CD4-positive, alpha-beta T cell (primary cell): ENCODE data around the gene CEP85. TPM values are rescaled to one million over a fixed set of nuclear protein-coding genes. Genes with fewer than 3 reads are reported as not detected.

Experiments
- ATAC-seq: fragments of 200-7000 bp; cut with Tn5 transposase; one replicate; pipeline ENCODE4 v1.10.0; 2022; ENCODE audit warnings: mild to moderate bottlenecking; ENCODE audit not compliant: poor library complexity
- CTCF ChIA-PET: fragments of 350-600 bp; sonication (Branson Sonifier 250); formaldehyde crosslinking; loops from one replicate; lab custom pipeline; 2021; ENCODE audit warnings: antibody characterized with exemption, inconsistent platforms; lab: Charles Lee
- POLR2A ChIA-PET: fragments of 350-600 bp; sonication (Branson Sonifier 250); formaldehyde crosslinking; loops from one replicate; lab custom pipeline; 2021; ENCODE audit warnings: antibody characterized with exemption, inconsistent platforms; lab: Charles Lee
- DNase-seq, 14 experiments: peaks; one replicate each; pipeline ENCODE4 v3.0.0-alpha.2; 2013 to 2020; ENCODE audit warnings: mixed read lengths in 2 of 14
- H3K27ac ChIP-seq, 2 donors: one replicate each; pipeline versions ENCODE4 v1.5.1 to v1.7.0; 2013; ENCODE audit warnings: low read length in 2 of 2, low read depth in 1 of 2, mild to moderate bottlenecking in 1 of 2
- H3K27me3 ChIP-seq, 2 experiments: 1 replicate in 1 of 2; 2 replicates in 1 of 2; pipeline versions ENCODE4 v1.6.1 to v1.7.0; 2013; ENCODE audit warnings: low read length in 2 of 2, control low read depth in 1 of 2, mild to moderate bottlenecking in 1 of 2, moderate library complexity in 1 of 2; ENCODE audit not compliant: insufficient read depth in 2 of 2, control insufficient read depth in 1 of 2
- H3K36me3 ChIP-seq: one replicate; pipeline ENCODE4 v1.6.1; 2013; ENCODE audit warnings: low read length, control low read depth; ENCODE audit not compliant: insufficient read depth
- H3K4me1 ChIP-seq: one replicate; pipeline ENCODE4 v1.6.1; 2013; ENCODE audit warnings: low read length, control low read depth; ENCODE audit not compliant: insufficient read depth
- H3K4me3 ChIP-seq: one replicate; pipeline ENCODE4 v1.5.1; 2013; ENCODE audit warnings: mild to moderate bottlenecking, low read length, moderate library complexity
- H3K9me3 ChIP-seq, 2 experiments: 1 replicate in 1 of 2; 2 replicates in 1 of 2; pipeline versions ENCODE4 v1.6.1 to v1.7.0; 2013; ENCODE audit warnings: low read length in 2 of 2, mild to moderate bottlenecking in 2 of 2, control low read depth in 1 of 2, moderate library complexity in 1 of 2; ENCODE audit not compliant: control insufficient read depth in 1 of 2, insufficient read depth in 1 of 2
- H3K27ac Mint-ChIP-seq: one replicate; pipeline ENCODE4 v1.8.0; 2020; ENCODE audit warnings: mixed read lengths
- H3K27me3 Mint-ChIP-seq: one replicate; pipeline ENCODE4 v1.8.0; 2021; ENCODE audit warnings: mixed read lengths
- H3K36me3 Mint-ChIP-seq: one replicate; pipeline ENCODE4 v1.8.0; 2021; ENCODE audit warnings: low read depth, mixed read lengths
- H3K4me1 Mint-ChIP-seq: one replicate; pipeline ENCODE4 v1.8.0; 2021; ENCODE audit warnings: low read depth, mixed read lengths
- H3K4me3 Mint-ChIP-seq: one replicate; pipeline ENCODE4 v1.8.0; 2020; ENCODE audit warnings: mild to moderate bottlenecking, mixed read lengths
- H3K9me3 Mint-ChIP-seq: one replicate; pipeline ENCODE4 v1.8.0; 2020; ENCODE audit warnings: mixed read lengths
- intact Hi-C, 2 experiments: fragments of 100-400 bp; cut with DNase I in 1 of 2; cut with micrococcal nuclease in 1 of 2; formaldehyde crosslinking; loops; one replicate each; pipeline versions ENCODE4 v1.15.1 to v1.9.0; 2023 to 2025; cut with DNase I, micrococcal nuclease
- total RNA-seq, 174 experiments: library from RNA in 2 of 174; stranded (reverse) in 2 of 174; gene quantifications; one replicate each; pipeline ENCODE4 v1.2.3 and lab custom pipeline; 2021 to 2026
- TF ChIP-seq, protein P1 (sequence below): fragments of 200-600 bp; IDR thresholded peaks from one replicate; pipeline ENCODE4 v1.8.0; 2022; ENCODE audit warnings: antibody characterized with exemption, mild to moderate bottlenecking

The CEP85 gene
- total RNA-seq, 2 experiments from 2014 or later = 7.6 to 8.4 TPM

DNA sequence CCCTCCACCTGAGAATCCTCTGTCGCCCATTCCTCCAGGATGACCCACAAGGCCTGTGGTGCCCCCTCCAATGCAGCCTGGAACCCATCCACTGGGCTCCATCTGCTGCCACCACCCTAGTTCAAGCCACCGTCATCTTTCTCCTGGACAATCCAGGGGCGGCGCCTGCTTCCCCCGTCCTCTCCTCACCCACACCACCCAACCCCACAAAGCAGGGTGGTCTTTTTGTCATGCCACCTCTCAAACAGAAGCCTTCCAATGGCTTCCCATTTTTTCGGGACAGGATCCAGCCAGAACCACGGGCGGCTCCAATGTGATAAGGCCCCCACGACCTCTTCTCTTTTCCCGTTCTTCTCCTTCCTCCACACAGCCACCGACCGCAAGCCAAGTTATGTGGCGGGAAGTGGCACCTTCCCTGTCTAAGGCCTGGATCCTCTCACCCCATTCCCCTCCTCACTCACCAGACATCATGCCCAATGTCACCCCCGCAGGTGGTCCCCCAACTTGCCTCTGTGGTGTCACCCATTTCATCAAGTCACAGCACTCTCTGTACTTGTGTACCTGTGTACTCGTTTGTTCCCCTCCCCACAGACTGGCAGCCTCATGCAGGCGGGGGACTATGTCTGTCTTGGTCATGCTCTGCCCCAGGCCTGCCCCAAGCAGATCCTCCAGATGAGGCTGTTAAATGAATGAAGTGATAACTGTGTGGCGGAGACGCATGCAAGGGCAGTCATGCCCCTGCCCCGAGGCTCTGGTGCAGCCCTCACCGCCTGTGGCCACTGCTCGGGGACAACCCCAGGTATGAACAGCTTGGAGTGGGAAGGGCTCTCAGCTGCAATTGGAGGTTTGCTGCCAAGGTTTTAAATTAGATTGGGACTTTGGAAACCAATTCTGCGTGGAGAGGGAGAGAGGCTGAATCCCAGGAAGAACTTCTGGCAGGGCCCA lies 61.5 kb downstream of the CEP85 start:
- H3K4me1 ChIP-seq = peaks cover 57% of the 10 kb centered on the region
- peaks cover 39% of the 10 kb centered on the region for H3K4me1 Mint-ChIP-seq
- H3K9me3 Mint-ChIP-seq = no peaks in the 10 kb centered on the region
- H3K27me3 ChIP-seq = no peaks in the 10 kb centered on the region
- no peak overlapping the region for H3K27ac ChIP-seq
- TF ChIP-seq, protein P1, sequence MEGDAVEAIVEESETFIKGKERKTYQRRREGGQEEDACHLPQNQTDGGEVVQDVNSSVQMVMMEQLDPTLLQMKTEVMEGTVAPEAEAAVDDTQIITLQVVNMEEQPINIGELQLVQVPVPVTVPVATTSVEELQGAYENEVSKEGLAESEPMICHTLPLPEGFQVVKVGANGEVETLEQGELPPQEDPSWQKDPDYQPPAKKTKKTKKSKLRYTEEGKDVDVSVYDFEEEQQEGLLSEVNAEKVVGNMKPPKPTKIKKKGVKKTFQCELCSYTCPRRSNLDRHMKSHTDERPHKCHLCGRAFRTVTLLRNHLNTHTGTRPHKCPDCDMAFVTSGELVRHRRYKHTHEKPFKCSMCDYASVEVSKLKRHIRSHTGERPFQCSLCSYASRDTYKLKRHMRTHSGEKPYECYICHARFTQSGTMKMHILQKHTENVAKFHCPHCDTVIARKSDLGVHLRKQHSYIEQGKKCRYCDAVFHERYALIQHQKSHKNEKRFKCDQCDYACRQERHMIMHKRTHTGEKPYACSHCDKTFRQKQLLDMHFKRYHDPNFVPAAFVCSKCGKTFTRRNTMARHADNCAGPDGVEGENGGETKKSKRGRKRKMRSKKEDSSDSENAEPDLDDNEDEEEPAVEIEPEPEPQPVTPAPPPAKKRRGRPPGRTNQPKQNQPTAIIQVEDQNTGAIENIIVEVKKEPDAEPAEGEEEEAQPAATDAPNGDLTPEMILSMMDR = no peak
- H3K27me3 Mint-ChIP-seq = no peaks in the 10 kb centered on the region
- H3K4me3 ChIP-seq = no peak overlapping the region
- H3K27ac Mint-ChIP-seq = peak overlapping the region; percentile 22
- H3K9me3 ChIP-seq = no peaks in the 10 kb centered on the region
- ATAC-seq = no peak
- peaks cover 11% of the 10 kb centered on the region for H3K36me3 ChIP-seq
- intact Hi-C loops = no loop called here
- ChIA-PET POLR2A (interaction anchor here (1.8 to 20.7 kb wide), 2 partner anchors 20 to 26 kb away, joined by 5 to 977 read pairs; partner anchors contain the start of gene CD52), CTCF (no interaction called here)
- peaks cover 12% of the 10 kb centered on the region for H3K36me3 Mint-ChIP-seq
- no peak overlapping the region for H3K4me3 Mint-ChIP-seq
- DNase-seq = peak in 1 of 14 experiments; percentile 0

DNA sequence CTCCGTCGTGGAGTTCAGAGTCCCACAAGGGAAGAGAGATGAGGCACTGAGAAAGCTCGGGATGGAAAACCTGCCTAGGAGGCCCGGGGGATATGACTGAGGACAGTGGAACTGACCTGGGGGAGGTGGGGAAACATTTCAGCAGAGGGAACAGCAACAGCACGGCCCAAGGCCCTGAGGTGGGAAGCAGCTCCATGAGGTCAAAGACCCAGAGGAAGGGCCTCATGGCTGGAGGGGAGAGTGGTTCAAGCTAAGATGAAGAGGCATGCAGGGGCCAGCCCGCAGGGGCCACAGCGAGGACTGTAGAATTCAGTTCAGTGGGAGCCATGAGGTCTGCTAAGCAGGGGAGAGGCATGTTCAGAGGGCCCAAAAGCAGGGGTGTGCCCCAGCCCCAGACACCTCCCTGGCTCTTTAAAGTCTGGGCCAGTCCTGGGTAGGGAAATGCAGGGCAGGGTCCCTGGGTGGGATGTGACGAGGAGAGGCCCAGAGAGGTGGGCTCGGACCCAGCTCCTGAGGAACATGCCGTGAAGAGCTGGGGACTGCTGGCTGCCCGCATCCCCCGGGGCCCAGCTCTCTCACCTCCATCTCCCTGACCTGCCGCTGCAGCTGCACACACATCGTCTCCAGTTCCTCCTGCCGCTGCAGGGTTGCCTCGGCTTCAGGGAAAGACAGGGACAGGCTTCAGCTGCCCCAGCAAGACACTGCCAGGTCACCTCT lies 62.5 kb downstream of the CEP85 start:
- ChIA-PET CTCF (no interaction called here), POLR2A (interaction anchor here (0.8 to 1.8 kb wide), 5 partner anchors 7 to 21 kb away, joined by 3 to 6 read pairs (median 5); partner anchors contain the start of genes CD52 and UBXN11)
- Mint-ChIP-seq H3K4me3 (no peak overlapping the region), H3K27ac (peak overlapping the region; percentile 12), H3K4me1 (peaks cover 29% of the 10 kb centered on the region), H3K36me3 (peaks cover 12% of the 10 kb centered on the region), H3K27me3 (no peaks in the 10 kb centered on the region), H3K9me3 (no peaks in the 10 kb centered on the region)
- H3K4me1 ChIP-seq = peaks cover 54% of the 10 kb centered on the region
- H3K27me3 ChIP-seq = no peaks in the 10 kb centered on the region
- peaks cover 11% of the 10 kb centered on the region for H3K36me3 ChIP-seq
- no peak overlapping the region for H3K27ac ChIP-seq
- ATAC-seq (no peak), DNase-seq (peak in 1 of 14 experiments; percentile 1)
- no peak overlapping the region for H3K4me3 ChIP-seq
- intact Hi-C loops = no loop called here
- TF ChIP-seq, protein P1 = no peak
- no peaks in the 10 kb centered on the region for H3K9me3 ChIP-seq

DNA sequence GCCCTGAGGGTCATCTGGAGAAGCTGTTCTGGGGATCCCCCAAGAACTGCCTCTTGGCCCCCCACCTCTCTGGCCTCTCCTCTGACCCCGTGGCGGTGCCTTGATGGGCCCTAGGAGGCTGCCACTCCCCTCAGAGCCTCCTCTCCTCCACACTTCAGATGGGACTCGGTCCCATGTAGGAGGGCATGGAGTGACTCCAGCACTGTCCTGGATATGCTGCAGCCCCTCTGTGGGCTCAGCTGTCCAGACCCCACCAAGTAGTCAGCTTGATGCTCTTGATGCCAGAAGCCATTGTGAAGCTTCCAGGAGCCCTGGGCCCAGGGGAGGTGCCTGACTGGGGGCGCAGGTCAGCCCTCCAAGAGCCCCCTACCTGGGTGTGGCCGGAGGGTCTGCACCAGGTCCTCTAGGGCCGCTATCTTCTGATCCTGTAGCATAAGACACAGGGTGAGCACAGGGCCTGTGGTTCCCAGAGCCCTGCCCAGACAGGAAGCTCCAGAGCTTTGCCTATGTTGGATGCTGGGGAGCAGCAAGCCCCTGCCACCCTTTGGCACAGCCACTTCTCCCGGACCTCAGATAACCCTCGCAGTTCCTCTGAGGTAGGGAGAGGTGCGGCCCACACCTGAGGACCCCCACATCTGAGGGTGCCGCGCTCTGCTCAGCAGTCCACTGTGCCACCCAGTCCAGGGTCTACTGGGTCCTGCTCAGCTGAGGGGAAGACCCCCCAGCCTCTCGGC lies 63.2 kb downstream of the CEP85 start:
- H3K4me1 Mint-ChIP-seq = peaks cover 22% of the 10 kb centered on the region
- H3K4me1 ChIP-seq = peaks cover 46% of the 10 kb centered on the region
- ChIA-PET POLR2A (interaction anchor here (0.8 to 1.8 kb wide), 5 partner anchors 8 to 20 kb away, joined by 3 to 6 read pairs (median 5); partner anchors contain the start of genes CD52 and UBXN11), CTCF (no interaction called here)
- H3K4me3 Mint-ChIP-seq = no peak overlapping the region
- DNase-seq = peak in 1 of 14 experiments; percentile 1
- TF ChIP-seq, protein P1 = no peak
- no peaks in the 10 kb centered on the region for H3K27me3 Mint-ChIP-seq
- ATAC-seq = no peak
- H3K27ac Mint-ChIP-seq = no peak overlapping the region
- H3K9me3 ChIP-seq = no peaks in the 10 kb centered on the region
- peaks cover 12% of the 10 kb centered on the region for H3K36me3 Mint-ChIP-seq
- no peaks in the 10 kb centered on the region for H3K9me3 Mint-ChIP-seq
- no peak overlapping the region for H3K4me3 ChIP-seq
- no peaks in the 10 kb centered on the region for H3K27me3 ChIP-seq
- intact Hi-C loops = no loop called here
- peaks cover 11% of the 10 kb centered on the region for H3K36me3 ChIP-seq
- no peak overlapping the region for H3K27ac ChIP-seq
